Peyer's patch (tissue), 4 donors: Measurements from ENCODE around the gene PRTN3.

ENCODE experiments used
- POLR2A ChIP-seq, 2 donors: fragments of 450-650 bp; IDR thresholded peaks; one replicate each; pipeline ENCODE4 v1.5.1; 2017; ENCODE audit warnings: antibody characterized with exemption in 2 of 2, mild to moderate bottlenecking in 2 of 2, moderate library complexity in 2 of 2
- TF ChIP-seq, protein P1 (sequence below), 6 experiments: fragments of 450-650 bp in 4 of 6; fragments of 200-600 bp in 2 of 6; sonication (generic) in 1 of 6; IDR thresholded peaks; one replicate each; pipeline ENCODE4 v1.5.1; 2017 to 2019; ENCODE audit warnings: antibody characterized with exemption in 6 of 6, mild to moderate bottlenecking in 3 of 6, moderate library complexity in 1 of 6

DNA sequence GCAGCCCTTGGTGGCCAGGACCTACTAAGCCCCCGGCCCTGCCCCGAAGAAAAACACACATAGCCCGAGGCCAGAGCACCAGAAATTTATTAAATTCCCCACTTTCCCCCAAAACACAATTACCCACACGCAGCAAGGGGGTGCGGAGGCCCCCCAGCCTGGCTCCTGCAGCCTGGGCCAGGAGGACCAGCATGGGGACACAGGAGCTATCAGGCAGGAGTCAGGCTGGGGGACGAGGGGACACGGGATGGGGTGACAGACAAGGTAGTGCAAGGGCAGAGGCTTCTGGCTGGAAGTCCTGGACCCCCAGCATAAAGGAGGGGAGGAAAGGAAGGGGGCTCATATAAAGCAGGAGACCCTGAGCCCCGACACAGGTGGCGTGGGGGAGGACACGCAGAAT is 55.6 kb downstream of the PRTN3 start:
- TF ChIP-seq, protein P1, sequence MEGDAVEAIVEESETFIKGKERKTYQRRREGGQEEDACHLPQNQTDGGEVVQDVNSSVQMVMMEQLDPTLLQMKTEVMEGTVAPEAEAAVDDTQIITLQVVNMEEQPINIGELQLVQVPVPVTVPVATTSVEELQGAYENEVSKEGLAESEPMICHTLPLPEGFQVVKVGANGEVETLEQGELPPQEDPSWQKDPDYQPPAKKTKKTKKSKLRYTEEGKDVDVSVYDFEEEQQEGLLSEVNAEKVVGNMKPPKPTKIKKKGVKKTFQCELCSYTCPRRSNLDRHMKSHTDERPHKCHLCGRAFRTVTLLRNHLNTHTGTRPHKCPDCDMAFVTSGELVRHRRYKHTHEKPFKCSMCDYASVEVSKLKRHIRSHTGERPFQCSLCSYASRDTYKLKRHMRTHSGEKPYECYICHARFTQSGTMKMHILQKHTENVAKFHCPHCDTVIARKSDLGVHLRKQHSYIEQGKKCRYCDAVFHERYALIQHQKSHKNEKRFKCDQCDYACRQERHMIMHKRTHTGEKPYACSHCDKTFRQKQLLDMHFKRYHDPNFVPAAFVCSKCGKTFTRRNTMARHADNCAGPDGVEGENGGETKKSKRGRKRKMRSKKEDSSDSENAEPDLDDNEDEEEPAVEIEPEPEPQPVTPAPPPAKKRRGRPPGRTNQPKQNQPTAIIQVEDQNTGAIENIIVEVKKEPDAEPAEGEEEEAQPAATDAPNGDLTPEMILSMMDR (IDR thresholded peaks at IDR 0.05) = no peak
- TF ChIP-seq POLR2A (IDR thresholded peaks at IDR 0.05) = no peak
